GM12892 (cell line): ENCODE data around the gene OR1K1.
"Not testable (repeated sequence)": the region's sequence is repeated elsewhere in the genome, so short reads cannot be mapped to it uniquely, and the experiment has no call there.

ENCODE experiments used
- DNase-seq: peaks from one replicate; pipeline ENCODE4 v3.0.0; 2011; ENCODE audit not compliant: insufficient read length
- FAIRE-seq: peaks from 2 replicates; lab custom pipeline; 2011; peaks lifted over from hg19 to GRCh38; lab: Jason Lieb, UNC
- POLR2A ChIP-seq: IDR thresholded peaks from 2 replicates; pipeline ENCODE4 v1.6.1; 2011; ENCODE audit warnings: low read depth, low read length, control low read depth
- POLR2AphosphoS5 ChIP-seq: IDR thresholded peaks from 2 replicates; pipeline ENCODE4 v1.6.1; 2011; ENCODE audit warnings: low read depth, low read length, control low read depth
- TAF1 ChIP-seq: IDR thresholded peaks from 2 replicates; pipeline ENCODE4 v1.6.1; 2011; ENCODE audit warnings: low read depth, mild to moderate bottlenecking, control low read depth, low read length, borderline replicate concordance

Gene OR1K1

GRCh38 chr9:122816163-122816867 is 16.4 kb downstream of the OR1K1 start:
- FAIRE-seq (no peak), DNase-seq (no peak)
- TF ChIP-seq POLR2AphosphoS5 (no peak), TAF1 (no peak), POLR2A (no peak)

GRCh38 chr9:122819326-122819725 is 19.4 kb downstream of the OR1K1 start:
- TF ChIP-seq TAF1 (no peak), POLR2AphosphoS5 (no peak), POLR2A (no peak)
- DNase-seq (no peak), FAIRE-seq (no peak)

GRCh38 chr9:122819791-122820489 is 20.0 kb downstream of the OR1K1 start:
- DNase-seq (no peak), FAIRE-seq (no peak)
- TF ChIP-seq POLR2AphosphoS5, result no peak
- no peak for TF ChIP-seq POLR2A
- no peak for TF ChIP-seq TAF1

DNA sequence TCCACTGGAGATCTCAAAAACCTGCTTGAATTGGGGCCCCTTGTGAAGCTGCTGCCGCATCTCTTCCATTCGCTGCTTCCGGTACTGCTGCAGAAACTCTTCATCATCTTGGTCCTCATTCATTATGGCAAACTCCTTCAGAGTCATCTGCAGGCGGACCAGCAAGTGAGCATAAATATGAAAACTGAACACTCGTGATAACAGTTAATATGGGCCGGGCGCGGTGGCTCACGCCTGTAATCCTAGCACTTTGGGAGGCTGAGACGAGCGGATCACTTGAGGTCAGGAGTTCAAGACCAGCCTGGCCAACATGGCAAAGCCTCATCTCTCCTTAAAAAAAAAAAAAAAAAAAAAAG is 20.5 kb downstream of the OR1K1 start:
- DNase-seq (no peak), FAIRE-seq (no peak)
- TF ChIP-seq TAF1, result no peak
- TF ChIP-seq POLR2A, result no peak
- TF ChIP-seq POLR2AphosphoS5, result no peak

DNA sequence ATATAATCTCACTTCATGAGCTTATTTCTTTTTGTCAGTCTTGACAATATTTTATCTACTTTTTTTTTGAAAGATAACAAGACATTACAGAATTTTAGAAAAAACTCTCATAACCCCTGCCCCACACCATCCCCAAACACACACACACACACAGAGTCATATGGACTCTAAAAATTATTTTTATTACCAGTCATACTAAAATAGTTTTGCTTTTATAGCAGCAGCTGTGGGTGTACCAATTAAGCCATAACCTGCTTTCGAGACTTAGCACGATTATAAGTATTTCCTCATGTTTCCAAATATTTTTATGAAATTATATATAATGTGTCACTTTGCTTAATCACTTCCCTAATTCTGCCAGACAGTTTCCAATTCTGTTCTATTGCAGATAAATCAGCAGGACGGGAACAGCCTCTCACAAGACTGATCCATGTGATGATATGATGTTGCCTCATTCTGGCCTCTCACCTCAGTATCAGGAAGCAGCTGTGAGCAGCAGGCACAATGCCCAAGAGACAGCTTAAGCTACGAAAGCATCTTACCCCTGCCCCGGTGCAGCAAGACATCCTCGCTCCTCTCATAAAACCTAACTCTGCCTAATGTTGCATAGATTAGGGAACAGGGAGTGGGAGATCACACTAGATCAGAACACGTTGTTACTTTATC is 21.5 kb downstream of the OR1K1 start:
- no peak for DNase-seq
- no peak for FAIRE-seq
- TF ChIP-seq POLR2A, result no peak
- no peak for TF ChIP-seq TAF1
- no peak for TF ChIP-seq POLR2AphosphoS5

- TF ChIP-seq POLR2AphosphoS5 (no peak), POLR2A (no peak), TAF1 (no peak)
- no peak for DNase-seq
- no peak for FAIRE-seq
Observed at GRCh38 chr9:122822056-122822455, 22.1 kb downstream of the OR1K1 start.

- FAIRE-seq (no peak), DNase-seq (no peak)
- no peak for TF ChIP-seq TAF1
Observed at GRCh38 chr9:122822938-122823337, 23.0 kb downstream of the OR1K1 start.

DNA sequence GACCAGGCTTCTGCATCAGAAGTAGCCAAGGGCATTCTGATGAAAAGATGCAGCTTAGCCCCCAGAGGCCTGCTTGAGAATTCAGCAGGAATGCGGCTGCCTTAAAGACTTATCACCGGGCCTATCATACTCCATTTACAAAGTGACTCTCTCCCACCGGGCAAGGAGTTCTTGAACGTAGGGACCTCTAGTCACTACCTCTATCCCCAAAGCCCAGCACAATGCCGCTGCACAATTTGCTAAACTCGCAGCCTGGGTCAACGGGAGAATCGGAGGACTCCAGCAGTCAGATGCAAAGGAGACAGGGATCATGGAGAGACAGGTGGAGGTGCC is 27.8 kb downstream of the OR1K1 start:
- no peak for DNase-seq
- FAIRE-seq, result peak; percentile 48
- no peak for TF ChIP-seq POLR2A
- TF ChIP-seq POLR2AphosphoS5, result no peak

DNA sequence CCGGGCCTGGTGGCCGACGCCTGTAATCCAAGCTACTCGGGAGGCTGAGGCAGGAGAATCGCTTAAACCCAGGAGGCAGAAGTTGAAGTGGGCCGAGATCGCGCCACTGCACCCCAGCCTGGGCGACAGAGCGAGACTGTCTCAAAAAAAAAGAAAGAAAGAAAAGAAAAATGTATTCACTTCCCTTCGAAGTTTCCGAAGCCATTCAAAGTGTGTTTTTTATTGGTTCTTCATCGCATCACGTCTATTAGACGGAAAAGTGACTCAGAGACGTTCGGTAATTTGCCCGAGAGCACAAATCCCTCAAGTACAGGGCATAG is 29.0 kb downstream of the OR1K1 start:
- not testable (repeated sequence) for FAIRE-seq, DNase-seq

DNA sequence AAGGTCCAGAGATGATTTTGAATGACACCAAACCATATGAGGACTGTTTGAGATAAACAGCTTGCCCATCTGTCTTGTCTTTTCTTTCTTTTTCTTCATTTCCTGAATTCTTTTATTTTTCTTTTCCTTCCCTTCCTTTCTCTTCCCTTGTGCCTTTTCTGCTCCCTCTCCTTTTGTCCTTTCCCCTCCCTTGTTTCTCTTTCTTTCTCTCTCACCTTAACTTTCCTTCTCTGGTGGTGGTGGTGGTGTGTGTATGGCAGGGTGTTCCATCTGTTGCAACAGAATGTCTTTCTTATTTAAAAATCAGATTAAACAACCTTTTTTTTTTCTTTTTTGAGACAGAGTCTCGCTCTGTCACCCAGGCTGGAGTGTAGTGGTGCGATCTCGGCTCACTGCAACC is 32.3 kb downstream of the OR1K1 start:
- TF ChIP-seq POLR2A, result no peak
- no peak for TF ChIP-seq TAF1
- TF ChIP-seq POLR2AphosphoS5, result no peak
- no peak for DNase-seq
- FAIRE-seq, result no peak

- TF ChIP-seq POLR2A, result no peak
- no peak for TF ChIP-seq TAF1
- TF ChIP-seq POLR2AphosphoS5, result no peak
- DNase-seq (no peak), FAIRE-seq (no peak)
Observed at GRCh38 chr9:122835313-122835731, 35.4 kb downstream of the OR1K1 start.

DNA sequence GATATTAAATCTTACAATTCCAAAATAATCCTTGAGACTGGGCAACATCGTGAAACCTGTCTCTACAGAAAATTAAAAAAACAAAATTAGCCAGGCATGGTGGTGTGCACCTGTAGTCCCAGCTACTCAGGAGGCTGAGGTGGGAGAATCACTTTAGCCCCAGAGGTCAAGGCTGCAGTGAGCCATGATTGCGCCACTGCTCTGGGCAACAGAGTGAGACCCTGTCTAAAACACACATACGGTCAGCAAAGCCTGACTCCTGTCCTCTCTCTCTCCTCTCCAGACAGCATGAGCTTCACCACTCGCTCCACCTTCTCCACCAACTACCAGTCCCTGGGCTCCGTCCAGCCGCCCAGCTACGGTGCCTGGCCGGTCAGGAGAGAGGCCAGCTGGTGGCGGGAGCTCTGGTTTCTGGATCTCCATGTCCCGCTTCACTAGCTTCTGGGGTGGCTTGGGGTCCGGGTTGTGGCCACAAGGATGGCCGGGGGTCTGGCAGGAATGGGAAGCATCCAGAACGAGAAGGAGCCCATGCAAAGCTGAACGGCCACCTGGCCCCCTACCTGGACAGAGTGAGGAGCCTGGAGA is 37.4 kb downstream of the OR1K1 start:
- TF ChIP-seq POLR2AphosphoS5 (no peak), POLR2A (no peak), TAF1 (no peak)
- FAIRE-seq, result no peak

GRCh38 chr9:122838441-122838840 is 38.5 kb downstream of the OR1K1 start:
- not testable (repeated sequence) for DNase-seq, FAIRE-seq

More for the DNA sequence above, 37.4 kb downstream of the OR1K1 start:
- no peak for DNase-seq
